ENCODE results near the gene ROCK2. TPM values are rescaled to one million over a fixed set of nuclear protein-coding genes. Genes with fewer than 3 reads are reported as not detected.

ROCK2 gene
- total RNA-seq, 1 experiment from 2014 or later: 64.4 TPM

DNA sequence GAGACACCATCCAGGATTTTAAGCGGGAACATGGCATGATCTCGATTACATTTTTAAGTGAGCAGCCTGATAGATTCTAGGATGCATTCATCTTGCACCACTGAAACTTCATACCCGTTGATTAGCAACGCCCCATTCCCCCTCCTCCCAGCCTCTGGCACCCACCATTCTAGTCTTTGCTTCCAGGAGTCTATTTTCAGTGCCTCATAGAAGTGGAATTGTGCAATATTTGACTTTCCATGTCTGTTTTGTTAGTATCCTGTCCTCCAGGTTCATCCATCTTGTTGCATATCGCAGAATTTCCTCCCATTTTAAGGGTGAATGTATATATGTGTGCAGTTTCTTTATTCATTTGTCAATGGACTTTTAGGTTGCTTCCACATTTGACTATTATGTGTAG, 210.1 kb downstream of the ROCK2 start:
- Histone ChIP-seq H3K36me3 (ENCODE audit: control insufficient read depth, insufficient read depth, low read length) (no peaks in the 10 kb centered on the region), H3K9me3 (no peaks in the 10 kb centered on the region), H3K27me3 (replicated peaks; ENCODE audit: control insufficient read depth, insufficient read depth, low read length) (no peaks in the 10 kb centered on the region), H3K4me3 (ENCODE audit: low read depth, low read length) (no peak overlapping the region), H3K4me1 (peaks cover 5% of the 10 kb centered on the region)
- H3K4me3 Mint-ChIP-seq (ENCODE audit: unreplicated experiment): no peak overlapping the region
- intact Hi-C loops (cut with micrococcal nuclease; ENCODE audit: unreplicated experiment): loop anchor here (5.0 kb wide), 4 partner anchors 43 to 222 kb away; partner anchors contain the start of gene KCNF1
- H3K4me1 Mint-ChIP-seq (ENCODE audit: low read depth, unreplicated experiment): no peaks in the 10 kb centered on the region
- H3K27ac Mint-ChIP-seq (ENCODE audit: unreplicated experiment): no peak overlapping the region
- POLR2A ChIA-PET: no interaction called here
- DNase-seq: no peak
- no TSS peak for BruUV-seq (replicated peaks)
- TF ChIP-seq, protein P1, sequence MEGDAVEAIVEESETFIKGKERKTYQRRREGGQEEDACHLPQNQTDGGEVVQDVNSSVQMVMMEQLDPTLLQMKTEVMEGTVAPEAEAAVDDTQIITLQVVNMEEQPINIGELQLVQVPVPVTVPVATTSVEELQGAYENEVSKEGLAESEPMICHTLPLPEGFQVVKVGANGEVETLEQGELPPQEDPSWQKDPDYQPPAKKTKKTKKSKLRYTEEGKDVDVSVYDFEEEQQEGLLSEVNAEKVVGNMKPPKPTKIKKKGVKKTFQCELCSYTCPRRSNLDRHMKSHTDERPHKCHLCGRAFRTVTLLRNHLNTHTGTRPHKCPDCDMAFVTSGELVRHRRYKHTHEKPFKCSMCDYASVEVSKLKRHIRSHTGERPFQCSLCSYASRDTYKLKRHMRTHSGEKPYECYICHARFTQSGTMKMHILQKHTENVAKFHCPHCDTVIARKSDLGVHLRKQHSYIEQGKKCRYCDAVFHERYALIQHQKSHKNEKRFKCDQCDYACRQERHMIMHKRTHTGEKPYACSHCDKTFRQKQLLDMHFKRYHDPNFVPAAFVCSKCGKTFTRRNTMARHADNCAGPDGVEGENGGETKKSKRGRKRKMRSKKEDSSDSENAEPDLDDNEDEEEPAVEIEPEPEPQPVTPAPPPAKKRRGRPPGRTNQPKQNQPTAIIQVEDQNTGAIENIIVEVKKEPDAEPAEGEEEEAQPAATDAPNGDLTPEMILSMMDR (IDR thresholded peaks at IDR 0.05; ENCODE audit: insufficient read depth in 1 of 2, low read depth in 1 of 2, low read length in 1 of 2, severe bottlenecking in 1 of 2, unreplicated experiment in 1 of 2): no peak
- H3K27me3 Mint-ChIP-seq (ENCODE audit: insufficient read depth, unreplicated experiment): peaks cover 4% of the 10 kb centered on the region
- H3K36me3 Mint-ChIP-seq (ENCODE audit: insufficient read depth, unreplicated experiment): peaks cover 6% of the 10 kb centered on the region
- no peaks in the 10 kb centered on the region for H3K9me3 Mint-ChIP-seq (ENCODE audit: unreplicated experiment)
- CTCF ChIA-PET: interaction anchor here (1.4 kb wide), 1 partner anchor 11 kb away, joined by 5 read pairs; no protein-coding TSS in a partner anchor

DNA sequence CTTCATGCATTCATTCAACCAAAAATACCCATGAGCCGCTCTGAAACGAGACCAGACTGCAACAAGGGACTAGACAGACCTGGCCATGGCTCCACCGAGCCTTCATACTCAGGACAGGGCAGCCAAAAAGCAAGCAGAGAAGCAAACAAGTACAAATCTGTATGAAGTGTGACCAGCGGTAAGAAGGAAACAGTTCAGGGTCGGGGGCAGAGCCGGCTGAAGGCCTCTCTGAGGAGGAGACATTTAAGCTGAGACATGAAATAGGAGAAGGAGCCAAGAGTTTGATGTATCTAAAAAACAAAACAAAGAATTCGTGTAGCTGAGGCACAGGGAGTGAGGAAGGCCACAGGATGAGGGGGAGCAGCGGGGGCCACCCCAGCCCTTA, 210.5 kb downstream of the ROCK2 start:
- BruUV-seq (replicated peaks): no TSS peak
- H3K27me3 ChIP-seq (replicated peaks; ENCODE audit: control insufficient read depth, insufficient read depth, low read length): no peaks in the 10 kb centered on the region
- H3K9me3 ChIP-seq: no peaks in the 10 kb centered on the region
- H3K4me1 Mint-ChIP-seq (ENCODE audit: low read depth, unreplicated experiment): no peaks in the 10 kb centered on the region
- no peaks in the 10 kb centered on the region for H3K9me3 Mint-ChIP-seq (ENCODE audit: unreplicated experiment)
- H3K36me3 Mint-ChIP-seq (ENCODE audit: insufficient read depth, unreplicated experiment): peaks cover 6% of the 10 kb centered on the region
- peaks cover 5% of the 10 kb centered on the region for H3K4me1 ChIP-seq
- intact Hi-C loops (cut with micrococcal nuclease; ENCODE audit: unreplicated experiment): loop anchor here (2.0 to 5.0 kb wide), 5 partner anchors 21 to 222 kb away; partner anchors contain the start of genes KCNF1 and SLC66A3
- POLR2A ChIA-PET: no interaction called here
- peaks cover 4% of the 10 kb centered on the region for H3K27me3 Mint-ChIP-seq (ENCODE audit: insufficient read depth, unreplicated experiment)
- no peak overlapping the region for H3K4me3 ChIP-seq (ENCODE audit: low read depth, low read length)
- H3K4me3 Mint-ChIP-seq (ENCODE audit: unreplicated experiment): no peak overlapping the region
- H3K36me3 ChIP-seq (ENCODE audit: control insufficient read depth, insufficient read depth, low read length): no peaks in the 10 kb centered on the region
- H3K27ac Mint-ChIP-seq (ENCODE audit: unreplicated experiment): no peak overlapping the region
- TF ChIP-seq, protein P1 (IDR thresholded peaks at IDR 0.05; ENCODE audit: insufficient read depth in 1 of 2, low read depth in 1 of 2, low read length in 1 of 2, severe bottlenecking in 1 of 2, unreplicated experiment in 1 of 2): no peak
- CTCF ChIA-PET: interaction anchor here (1.4 to 2.5 kb wide), 3 partner anchors 12 to 301 kb away, joined by 5 to 26 read pairs (median 15); no protein-coding TSS in a partner anchor
- no peak for DNase-seq

DNA sequence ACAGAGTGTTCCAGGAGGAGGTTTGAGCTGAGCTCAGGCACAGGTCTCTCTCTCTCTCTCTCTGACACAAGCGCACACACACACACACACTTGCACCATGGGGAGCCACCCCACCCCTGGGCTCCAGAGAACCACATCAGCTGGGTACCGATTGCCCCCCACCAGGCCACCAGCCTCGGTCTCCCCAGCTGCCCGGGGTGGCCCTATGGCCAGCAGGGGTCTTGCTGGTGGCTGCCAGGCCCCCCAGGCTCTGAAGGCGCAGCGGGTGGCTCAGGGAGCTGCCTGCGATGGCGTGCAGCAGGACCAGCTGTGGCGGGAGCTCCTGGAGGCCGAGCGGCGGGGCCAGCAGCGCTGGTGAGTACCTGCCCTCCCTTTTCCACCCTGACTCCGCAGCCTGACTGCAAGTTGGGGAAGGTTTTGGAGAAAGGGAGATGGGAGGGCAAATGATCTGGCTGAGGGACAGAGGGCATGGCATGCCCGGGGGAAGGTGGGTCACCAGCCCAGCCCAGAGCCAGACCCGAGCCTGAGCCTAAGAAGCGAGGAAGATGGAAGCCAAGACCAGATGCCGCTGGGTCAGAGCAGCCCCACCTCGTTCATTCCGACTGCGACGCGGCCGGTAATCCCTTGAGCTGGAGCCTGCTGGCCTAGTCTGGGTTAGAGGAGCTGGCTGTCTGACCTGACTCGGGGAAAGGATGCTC, 211.0 kb downstream of the ROCK2 start:
- Mint-ChIP-seq H3K27me3 (ENCODE audit: insufficient read depth, unreplicated experiment) (peaks cover 4% of the 10 kb centered on the region), H3K27ac (ENCODE audit: unreplicated experiment) (peak overlapping the region; percentile 89), H3K4me1 (ENCODE audit: low read depth, unreplicated experiment) (no peaks in the 10 kb centered on the region), H3K9me3 (ENCODE audit: unreplicated experiment) (no peaks in the 10 kb centered on the region), H3K4me3 (ENCODE audit: unreplicated experiment) (peak overlapping the region; percentile 89), H3K36me3 (ENCODE audit: insufficient read depth, unreplicated experiment) (peaks cover 6% of the 10 kb centered on the region)
- POLR2A ChIA-PET: interaction anchor here (0.6 to 1.4 kb wide), 5 partner anchors 21 to 321 kb away, joined by 3 to 11 read pairs (median 3); partner anchors contain the start of gene SLC66A3
- no TSS peak for BruUV-seq (replicated peaks)
- Histone ChIP-seq H3K27me3 (replicated peaks; ENCODE audit: control insufficient read depth, insufficient read depth, low read length) (no peaks in the 10 kb centered on the region), H3K4me3 (ENCODE audit: low read depth, low read length) (peak overlapping the region; percentile 47), H3K36me3 (ENCODE audit: control insufficient read depth, insufficient read depth, low read length) (no peaks in the 10 kb centered on the region), H3K9me3 (no peaks in the 10 kb centered on the region), H3K4me1 (peaks cover 5% of the 10 kb centered on the region)
- CTCF ChIA-PET: interaction anchor here (0.5 to 2.5 kb wide), 34 partner anchors 10 to 654 kb away, joined by 3 to 26 read pairs (median 4); partner anchors contain the start of gene SLC66A3
- DNase-seq: no peak
- intact Hi-C loops (cut with micrococcal nuclease; ENCODE audit: unreplicated experiment): loop anchor here (2.0 to 5.0 kb wide), 5 partner anchors 21 to 221 kb away; partner anchors contain the start of genes KCNF1 and SLC66A3
- TF ChIP-seq, protein P1 (IDR thresholded peaks at IDR 0.05; ENCODE audit: insufficient read depth in 1 of 2, low read depth in 1 of 2, low read length in 1 of 2, severe bottlenecking in 1 of 2, unreplicated experiment in 1 of 2): no peak
